Measurements from ENCODE around the gene CASS4. TPM values are rescaled to one million over a fixed set of nuclear protein-coding genes. Genes with fewer than 3 reads are reported as not detected.
"Not testable (repeated sequence)": the region's sequence is repeated elsewhere in the genome, so short reads cannot be mapped to it uniquely, and the experiment has no call there.

The CASS4 gene
- total RNA-seq, 1 donor = 3.5 TPM

- no peak for TF ChIP-seq CTCF (IDR thresholded peaks at IDR 0.05; ENCODE audit: insufficient read depth, low read depth, low read length)
- DNase-seq (ENCODE audit: low read depth) = no peak
- no peak overlapping the region for H3K4me3 ChIP-seq (ENCODE audit: low read depth, low read length)
Observed at GRCh38 chr20:56403465-56403864, 8.6 kb upstream of the CASS4 start.

- peak; percentile 70 for DNase-seq (ENCODE audit: low read depth)
- H3K4me3 ChIP-seq (ENCODE audit: low read depth, low read length) = not testable (repeated sequence)
Observed at GRCh38 chr20:56405356-56405755, 6.7 kb upstream of the CASS4 start.

GRCh38 chr20:56406910-56407309 lies 5.2 kb upstream of the CASS4 start:
- no peak for DNase-seq (ENCODE audit: low read depth)
- no peak overlapping the region for H3K4me3 ChIP-seq (ENCODE audit: low read depth, low read length)
- no peak for TF ChIP-seq CTCF (IDR thresholded peaks at IDR 0.05; ENCODE audit: insufficient read depth, low read depth, low read length)

GRCh38 chr20:56409521-56409920 lies 2.5 kb upstream of the CASS4 start:
- H3K4me3 ChIP-seq (ENCODE audit: low read depth, low read length) = no peak overlapping the region
- DNase-seq (ENCODE audit: low read depth) = peak; percentile 94
- TF ChIP-seq CTCF (IDR thresholded peaks at IDR 0.05; ENCODE audit: insufficient read depth, low read depth, low read length) = no peak

GRCh38 chr20:56409956-56410355 lies 2.1 kb upstream of the CASS4 start:
- TF ChIP-seq CTCF (IDR thresholded peaks at IDR 0.05; ENCODE audit: insufficient read depth, low read depth, low read length) = no peak
- no peak overlapping the region for H3K4me3 ChIP-seq (ENCODE audit: low read depth, low read length)
- no peak for DNase-seq (ENCODE audit: low read depth)

- not testable (repeated sequence) for H3K4me3 ChIP-seq (ENCODE audit: low read depth, low read length); DNase-seq (ENCODE audit: low read depth)
Observed at GRCh38 chr20:56411287-56411686, 773 bp upstream of the CASS4 start.

GRCh38 chr20:56412473-56412790 lies 372 bp downstream of the CASS4 start:
- H3K4me3 ChIP-seq (ENCODE audit: low read depth, low read length) = no peak overlapping the region
- DNase-seq (ENCODE audit: low read depth) = no peak
- TF ChIP-seq CTCF (IDR thresholded peaks at IDR 0.05; ENCODE audit: insufficient read depth, low read depth, low read length) = no peak

GRCh38 chr20:56412949-56413348 lies 889 bp downstream of the CASS4 start:
- TF ChIP-seq CTCF (IDR thresholded peaks at IDR 0.05; ENCODE audit: insufficient read depth, low read depth, low read length) = no peak
- no peak for DNase-seq (ENCODE audit: low read depth)
- H3K4me3 ChIP-seq (ENCODE audit: low read depth, low read length) = no peak overlapping the region
